Amniotic epithelial cell (primary cell): Measurements from ENCODE around the gene TRIM63.

Experiments
- DNase-seq: peaks from one replicate; pipeline ENCODE4 v3.0.0-alpha.2; 2010; ENCODE audit warnings: low read depth

TRIM63 gene

DNA sequence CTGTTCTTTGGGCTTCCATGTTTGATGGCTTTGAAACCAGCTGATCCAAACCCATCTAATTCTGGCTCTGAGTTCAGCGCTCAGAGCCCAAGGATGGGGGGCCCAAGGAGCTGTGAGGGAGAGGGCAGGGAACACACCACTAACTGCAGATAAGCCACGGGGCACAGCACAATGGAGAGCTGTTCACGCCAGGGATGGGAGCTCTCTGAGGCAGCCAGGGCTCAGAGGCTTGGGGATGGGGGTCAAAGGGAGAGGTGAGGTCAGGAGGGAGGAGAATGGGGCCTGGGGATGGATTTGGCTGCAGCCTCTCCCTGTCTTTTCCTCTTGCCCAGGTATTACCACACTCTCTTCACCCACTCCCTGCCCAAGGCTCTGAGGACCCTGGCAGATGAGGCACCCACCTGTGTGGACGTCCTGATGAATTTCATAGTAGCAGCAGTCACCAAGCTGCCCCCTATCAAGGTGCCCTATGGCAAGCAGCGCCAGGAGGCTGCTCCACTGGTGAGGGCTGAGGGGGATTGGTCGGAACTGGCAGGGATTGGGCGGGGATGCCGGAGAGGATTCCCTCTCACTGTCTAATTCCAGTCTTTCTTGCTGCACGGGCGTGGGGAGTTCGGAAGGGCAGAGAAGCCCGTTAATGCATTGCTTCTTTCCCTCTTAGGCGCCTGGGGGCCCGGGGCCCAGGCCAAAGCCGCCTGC is 32.8 kb downstream of the TRIM63 start:
- DNase-seq = no peak

DNA sequence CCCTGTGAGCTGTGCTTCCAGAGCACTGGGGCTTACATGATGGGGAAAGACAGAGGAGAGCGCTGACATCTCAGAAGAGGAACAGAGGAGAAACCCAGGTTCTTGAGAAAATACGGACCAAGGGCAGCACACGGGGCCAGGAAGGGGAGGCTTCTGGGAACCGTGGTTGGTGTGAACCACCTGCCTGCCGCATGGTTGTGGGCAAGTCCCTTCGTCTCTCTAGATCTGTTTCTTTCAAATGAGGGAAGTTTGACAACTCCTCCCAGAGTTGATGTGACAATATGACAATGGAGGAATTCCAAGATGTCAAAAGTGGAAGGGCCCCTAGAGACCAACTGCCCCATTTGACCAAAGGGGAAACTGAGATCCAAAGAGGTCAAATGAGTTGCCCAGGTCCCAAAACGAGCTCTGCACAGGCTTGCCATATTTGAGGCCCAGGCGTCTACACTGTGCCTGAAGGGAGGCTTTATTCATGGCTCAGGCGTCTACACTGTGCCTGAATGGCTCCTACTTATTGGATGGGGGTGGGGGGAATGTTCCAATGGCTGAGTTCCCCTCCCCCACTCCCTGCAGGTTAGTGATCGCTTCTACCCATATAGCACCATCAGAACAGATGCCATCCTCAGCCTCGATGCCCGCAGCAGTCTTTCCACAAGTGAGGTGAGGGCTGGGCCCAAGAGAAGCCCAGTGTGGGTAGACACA is 34.6 kb downstream of the TRIM63 start:
- no peak for DNase-seq

DNA sequence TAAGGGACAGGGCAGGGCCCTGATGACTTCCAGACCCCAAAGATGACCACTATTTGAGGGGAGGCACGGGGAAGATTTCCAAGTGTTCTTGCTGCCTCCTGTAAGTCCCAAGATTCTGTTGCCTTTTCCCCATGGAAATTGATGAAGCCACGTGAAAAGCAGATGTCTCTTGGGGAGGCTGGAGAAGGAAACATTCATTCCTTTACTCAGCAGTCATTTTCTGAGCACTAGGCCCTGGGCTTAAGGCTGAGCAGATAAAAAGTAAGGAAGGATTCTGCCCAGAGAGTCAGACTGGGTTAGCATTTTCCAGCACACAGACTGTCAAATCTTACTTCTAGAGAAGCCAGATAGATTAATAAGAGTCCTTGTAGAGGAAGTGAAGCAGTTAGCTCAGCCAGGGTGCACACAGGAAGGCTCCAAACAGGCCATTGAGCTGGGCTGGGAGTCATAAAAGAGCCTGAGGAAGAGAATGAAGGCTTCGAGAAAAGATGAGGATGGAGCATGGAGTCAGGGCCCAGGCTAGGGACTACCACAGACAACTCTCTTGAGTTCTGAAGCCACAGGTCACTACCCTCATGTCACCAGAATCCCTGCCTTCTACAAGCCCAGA is 35.7 kb downstream of the TRIM63 start:
- DNase-seq = peak; percentile 45

DNA sequence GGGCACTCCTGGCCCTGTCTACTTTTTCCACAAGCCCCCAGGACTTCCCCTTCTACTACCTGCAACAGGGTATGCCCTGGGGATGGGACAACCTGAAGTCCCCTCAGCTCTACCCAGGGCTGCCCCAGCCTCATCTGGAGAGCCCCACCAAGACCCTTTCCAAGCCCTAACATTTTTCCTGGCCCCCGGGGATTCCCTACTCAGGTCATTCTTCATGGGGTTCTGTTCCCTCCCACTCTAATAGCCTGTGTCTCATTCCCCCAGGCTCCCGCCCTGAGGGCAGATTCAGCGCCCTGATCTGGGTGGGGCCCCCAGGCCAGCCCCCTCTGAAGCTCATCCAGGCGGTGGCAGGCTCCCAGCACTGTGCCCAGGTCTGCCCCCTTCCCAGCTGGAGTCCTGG is 36.2 kb downstream of the TRIM63 start:
- DNase-seq = no peak

DNA sequence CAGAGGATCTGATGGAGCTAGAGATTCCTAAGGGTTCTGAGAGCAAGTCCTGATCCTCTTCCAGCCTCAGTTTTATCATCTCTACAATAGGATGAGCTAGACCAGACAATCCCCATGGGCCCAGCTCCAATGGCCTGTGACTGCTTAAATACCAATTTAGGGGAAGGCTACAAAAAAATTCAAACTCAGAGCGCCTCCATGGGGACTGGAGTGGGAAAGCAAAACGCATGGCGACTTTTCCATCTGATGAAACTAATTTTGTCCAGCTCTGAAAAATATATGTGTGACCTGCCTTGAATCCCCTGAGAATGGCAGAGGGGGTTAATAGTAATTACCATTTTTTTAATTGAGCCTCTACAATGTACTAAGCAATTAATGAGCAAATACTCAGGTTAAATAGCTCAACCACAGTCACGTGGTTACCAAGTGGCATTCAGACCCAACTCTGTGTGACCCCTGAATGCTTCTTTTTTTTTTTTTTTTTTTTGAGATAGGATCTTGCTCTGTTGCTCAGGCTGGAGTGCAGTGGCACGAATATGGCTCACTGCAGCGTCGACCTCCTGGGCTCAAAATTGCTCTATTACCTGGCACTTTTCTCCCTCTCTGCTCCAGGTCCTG is 37.5 kb downstream of the TRIM63 start:
- no peak for DNase-seq

DNA sequence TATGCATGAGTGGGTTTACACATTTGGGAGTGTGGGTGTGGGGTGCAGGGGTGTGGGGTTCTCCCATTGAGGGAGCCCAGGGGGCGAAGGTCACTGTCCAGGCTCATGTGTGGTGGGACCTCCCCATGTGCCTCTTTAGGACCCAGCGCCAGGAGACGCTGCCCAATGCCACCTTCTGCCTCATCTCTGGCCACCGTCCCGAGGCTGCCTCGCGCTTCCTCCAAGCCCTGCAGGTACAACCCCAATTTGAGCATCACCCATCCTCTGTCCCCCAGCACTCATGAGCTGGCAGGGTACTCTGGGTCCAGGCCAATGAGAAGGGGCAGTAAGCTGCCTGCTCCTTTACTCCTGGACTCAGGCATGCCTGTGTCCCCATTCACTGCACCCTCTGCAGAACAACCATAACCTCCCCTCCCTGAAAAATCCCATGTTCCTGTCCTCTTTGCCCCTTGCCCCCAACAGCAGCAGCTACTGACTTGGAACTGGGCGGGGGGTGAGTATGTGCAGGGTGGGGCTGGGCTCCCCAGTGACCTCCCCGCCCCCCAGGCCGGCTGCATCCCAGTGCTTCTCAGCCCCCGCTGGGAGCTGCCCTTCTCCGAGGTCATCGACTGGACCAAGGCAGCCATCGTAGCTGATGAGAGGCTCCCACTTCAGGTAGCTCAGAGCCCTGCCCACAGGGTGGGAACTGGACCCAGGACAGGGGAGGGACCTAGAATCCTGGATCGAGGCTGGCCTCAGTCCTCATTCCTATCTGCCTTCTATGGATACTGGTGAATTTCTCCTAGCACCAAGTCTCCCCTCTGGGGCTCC is 38.2 kb downstream of the TRIM63 start:
- DNase-seq = no peak

DNA sequence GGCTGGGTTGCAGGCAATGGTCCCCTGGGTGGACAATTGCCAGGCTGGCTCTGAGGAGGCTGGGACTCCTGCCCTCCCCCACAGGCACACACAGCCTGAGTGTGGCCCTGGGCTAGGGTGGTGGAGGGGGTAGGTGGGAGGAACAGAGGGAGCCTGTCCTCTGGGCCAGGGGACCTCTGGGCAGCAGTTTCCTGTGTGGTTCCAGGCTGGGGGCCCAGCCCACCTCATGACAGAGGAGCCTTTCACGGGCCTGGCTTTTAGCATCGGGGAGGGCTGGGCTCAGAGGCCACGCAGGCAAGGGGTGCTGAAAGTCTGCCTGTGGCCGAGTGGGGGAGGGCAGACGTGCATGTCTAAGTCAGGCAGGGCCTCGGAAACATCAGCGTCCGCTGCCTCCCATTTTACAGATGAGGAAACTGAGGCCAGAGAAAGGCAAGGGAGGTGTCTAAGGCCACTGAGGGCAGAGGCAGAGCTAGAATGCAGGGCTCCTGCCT is 38.9 kb downstream of the TRIM63 start:
- no peak for DNase-seq

DNA sequence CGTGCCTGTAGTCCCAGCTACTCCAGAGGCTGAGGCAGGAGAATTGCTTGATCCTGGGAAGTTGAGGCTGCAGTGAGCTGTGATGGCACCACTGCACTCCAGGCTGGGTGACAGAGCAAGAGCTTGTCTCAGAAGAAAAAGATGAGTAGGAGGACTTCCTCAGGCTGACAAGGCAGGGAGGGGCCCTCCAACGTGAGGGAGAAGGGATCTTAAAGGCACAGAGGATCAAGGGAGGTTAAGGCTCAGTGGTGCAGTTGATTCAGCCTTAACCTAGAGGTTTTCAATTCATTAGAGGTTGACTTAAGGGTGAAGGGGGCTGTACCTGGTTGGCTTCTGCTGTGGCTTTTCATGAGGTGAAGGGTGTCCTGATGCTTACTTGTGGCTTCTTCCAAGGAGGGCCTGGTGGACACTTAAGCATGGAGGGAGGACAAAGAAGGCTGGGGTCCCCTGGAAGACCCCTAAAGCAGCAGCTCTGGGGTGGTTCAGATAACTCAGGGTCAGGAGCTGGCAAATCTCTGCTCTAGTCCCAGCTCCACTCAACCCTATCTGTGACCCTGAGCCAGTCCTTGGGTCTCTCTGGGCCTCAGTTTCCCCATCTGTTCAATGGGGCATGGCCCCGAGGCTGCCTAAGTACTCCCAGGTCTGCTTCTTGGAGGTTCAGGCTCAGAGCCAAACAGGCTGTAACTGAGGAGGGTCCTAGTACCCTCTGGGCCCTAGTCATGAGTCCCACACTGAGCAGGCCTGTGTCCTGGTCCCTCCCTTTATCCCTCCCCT is 39.5 kb downstream of the TRIM63 start:
- no peak for DNase-seq

DNA sequence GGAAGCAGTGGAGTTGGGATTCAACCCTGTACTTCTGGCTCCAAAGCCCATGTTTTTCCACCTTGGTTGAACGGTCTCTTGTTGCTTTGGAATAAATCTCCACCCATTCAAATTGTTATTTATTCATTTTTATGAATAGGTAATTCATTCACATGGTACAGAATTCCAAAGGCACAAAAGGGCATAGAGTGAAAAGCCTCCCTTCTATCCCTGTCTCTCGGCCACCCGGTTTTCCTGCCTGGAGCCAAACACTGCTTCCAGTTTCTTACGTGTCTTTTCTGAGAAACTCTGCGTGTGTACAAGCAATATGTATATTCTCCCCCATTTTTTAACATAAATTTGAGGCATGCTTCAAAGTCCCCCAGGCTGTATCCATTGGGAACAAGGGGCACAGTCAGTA is 41.9 kb downstream of the TRIM63 start:
- no peak for DNase-seq

DNA sequence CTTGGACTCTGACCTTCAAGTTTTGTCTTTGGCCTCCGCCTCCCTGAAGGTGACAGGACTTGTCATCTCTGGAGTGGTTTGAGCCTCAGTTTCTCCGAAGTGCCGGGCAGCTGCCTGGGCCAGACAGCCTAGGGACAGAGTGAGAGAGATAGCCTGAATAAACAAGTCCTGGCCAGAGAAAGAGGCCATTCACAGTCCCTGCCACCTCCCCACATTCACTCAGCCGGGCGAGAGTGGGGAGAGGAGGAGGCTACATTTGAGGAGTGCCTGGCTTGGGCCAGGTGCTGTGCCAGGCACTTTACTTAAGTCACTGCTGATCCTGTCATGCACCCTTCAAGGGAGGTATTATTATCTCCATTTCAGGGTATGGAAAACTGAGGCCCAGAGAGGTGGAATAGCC is 42.4 kb downstream of the TRIM63 start:
- no peak for DNase-seq

DNA sequence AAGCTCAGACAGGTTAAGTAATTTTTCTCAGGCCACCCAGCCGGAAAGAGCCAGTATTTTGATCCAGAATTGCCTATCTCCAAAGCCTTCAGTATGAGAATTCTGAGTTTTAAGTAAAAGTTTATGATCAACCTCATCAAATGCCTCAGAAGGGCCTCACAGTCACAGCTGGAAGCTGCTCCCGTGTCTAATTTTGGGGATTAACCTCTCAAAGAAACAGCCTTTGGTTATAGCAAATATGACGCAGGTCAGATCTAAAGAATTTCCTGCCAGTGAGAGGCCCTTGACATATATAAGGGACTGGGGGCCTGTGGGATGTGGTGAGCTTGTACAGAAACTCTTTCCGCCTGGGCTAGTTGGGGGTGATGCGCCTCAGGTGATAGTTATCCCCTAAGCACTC is 43.6 kb downstream of the TRIM63 start:
- DNase-seq = no peak

DNA sequence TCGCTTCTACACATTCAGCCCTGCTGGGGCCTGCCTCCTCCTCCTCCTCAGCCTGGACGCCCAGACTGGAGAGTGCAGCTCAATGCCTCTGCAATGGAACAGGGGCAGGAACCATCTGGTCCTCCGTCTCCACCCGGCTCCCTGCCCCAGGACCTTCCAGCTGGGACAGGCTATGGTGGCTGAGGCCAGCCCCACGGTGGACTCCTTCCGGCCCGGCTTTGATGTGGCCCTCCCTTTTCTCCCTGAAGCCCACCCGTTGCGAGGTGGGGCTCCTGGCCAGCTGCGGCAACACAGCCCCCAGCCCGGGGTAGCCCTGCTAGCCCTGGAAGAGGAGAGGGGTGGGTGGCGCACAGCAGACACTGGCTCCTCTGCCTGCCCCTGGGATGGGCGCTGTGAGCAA is 44.4 kb downstream of the TRIM63 start:
- DNase-seq = no peak

DNA sequence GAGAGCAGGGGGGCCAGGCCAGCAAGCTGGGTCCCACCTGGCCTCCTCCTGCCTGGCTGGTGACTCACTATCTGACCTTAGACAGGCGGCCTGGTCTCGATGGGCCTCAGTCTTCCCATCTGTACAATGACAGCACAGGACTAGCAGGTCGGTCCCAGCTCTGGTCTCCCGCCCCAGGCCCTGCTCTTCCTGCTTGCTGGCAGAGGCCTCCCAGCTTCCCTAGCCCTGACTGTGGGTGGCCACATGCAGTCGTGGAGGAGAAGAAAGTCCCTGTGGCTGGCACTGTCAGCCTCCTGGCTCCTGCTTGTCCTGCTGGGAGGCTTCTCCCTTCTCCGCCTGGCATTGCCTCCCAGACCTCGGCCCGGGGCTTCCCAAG is 45.0 kb downstream of the TRIM63 start:
- no peak for DNase-seq

DNA sequence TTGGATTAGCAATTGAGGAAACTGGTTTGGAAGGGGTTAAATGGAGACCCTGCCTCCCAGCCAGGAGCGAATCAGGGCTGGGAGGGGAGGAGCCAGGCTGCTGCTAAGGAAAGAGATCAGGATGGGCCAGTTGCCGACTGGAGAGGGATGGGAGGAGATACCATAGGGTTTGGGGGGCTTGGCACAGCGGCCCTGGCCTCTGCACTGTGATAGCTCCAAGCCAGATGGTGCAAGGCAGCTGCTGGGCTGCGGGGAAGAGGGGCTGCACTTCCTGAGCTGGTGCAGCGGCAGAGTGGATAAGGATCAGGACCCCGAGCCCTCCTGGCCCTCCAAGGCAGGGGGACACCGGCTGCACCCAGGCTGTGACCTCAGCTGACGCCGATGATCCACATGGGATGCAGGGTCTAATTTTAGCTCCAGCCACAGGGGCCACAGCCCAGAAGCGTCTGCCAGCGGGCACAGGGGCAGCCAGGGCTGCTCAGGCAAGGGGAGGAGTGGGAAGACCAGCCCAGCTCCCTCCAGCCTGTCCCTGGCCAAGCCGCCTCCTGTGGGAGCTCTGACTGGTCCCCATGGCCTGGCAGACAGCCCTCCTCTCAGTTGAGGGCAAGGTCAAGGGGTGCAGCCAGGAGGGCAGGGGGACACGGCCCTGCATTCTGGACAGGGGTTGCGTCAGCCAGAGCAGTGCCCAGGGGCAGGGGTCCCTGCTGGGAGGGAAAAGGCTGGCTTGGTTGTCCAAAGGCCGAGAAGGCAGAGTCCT is 45.6 kb downstream of the TRIM63 start, which contains the start of gene EXTL1:
Gene EXTL1, plus strand, starts transcription at position 129 of the 757 bp plus-strand sequence. CDS start 872 bp downstream, outside the sequence.
- peak; percentile 46 for DNase-seq

DNA sequence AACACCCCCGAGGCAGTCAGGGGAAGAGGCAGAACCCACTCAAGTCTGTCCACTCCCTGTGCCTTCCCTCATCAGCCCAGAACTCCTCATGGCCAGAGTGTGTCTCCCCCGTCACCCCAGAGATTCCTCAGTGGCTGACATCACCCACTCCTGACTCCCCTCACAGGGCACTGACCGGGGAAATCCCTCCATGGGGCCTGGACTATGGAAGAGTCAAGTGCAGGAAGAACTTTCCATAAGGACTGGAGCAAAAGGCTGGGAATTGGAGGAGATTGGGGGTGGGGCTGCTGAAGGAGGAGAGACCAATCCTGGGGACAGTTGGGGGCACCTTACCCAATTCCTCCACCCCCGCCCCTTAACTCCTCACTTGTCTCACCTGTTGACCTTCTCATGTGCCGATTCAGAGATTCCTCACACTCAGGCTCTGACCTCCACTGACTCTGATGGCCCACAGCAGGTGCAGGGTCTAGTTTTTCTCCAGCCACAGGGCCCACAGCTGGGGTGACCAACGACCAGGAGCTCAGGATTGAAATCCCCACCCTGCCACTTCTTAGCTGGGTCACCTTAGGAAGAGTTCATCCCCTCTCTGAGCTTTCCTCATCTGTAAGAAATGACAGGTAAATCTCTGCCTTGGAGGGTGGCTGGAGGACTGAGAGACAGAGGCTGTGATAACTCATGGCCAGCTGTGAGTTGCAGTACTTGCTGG is 46.3 kb downstream of the TRIM63 start:
- no peak for DNase-seq

DNA sequence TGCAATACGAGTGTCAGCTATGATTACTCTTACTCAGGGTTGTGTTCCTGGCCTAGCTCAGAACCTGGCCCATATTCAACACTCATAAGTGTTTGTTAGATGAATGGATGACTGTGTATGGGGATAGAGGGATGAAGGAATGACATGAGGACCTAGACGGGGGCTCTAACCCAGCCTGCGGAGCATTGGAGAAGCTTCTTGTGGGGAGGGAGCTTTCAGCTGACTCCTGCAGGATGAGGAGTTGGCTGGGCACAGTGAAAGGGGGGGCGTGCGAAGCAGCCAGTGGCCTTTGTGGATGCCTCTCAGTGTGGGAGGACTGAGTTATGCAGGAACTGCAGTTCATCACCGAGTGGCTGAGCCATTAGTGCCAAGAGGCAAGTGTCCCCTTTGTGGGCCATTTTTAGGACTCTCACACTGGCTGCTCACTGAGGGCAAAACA is 47.1 kb downstream of the TRIM63 start:
- peak; percentile 47 for DNase-seq

DNA sequence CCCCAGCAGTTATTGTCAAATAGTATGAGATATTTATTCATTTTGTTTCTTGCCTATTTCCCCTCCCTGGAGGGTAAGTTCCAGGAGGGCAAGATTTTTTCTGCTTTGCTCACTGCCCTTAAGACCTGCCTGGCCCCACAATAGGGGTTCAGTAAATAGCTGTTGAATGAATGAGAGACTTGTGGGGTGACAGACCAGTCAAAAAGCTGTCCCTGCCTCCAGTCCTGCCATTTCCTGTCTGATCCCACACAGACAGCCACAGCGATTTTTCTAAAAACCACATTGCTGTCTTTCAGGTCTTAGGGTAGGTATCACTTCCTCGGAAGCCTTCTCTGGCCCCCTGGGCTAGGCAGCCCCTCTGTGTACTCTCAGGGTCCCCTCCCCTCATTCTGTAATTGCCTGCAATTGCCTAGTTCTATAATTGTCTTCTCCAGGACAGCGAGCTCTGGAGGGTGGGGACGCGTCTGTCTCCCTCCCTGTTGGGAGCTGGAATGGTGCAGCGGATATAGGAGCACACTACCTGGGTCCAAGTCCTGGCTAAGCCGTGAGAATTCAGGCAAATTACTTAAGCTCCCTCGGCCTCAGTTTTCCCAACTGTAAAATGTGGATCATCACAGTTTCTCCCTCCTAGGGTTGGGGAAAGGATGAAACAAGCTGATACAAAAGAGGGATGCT is 47.7 kb downstream of the TRIM63 start:
- DNase-seq = no peak

DNA sequence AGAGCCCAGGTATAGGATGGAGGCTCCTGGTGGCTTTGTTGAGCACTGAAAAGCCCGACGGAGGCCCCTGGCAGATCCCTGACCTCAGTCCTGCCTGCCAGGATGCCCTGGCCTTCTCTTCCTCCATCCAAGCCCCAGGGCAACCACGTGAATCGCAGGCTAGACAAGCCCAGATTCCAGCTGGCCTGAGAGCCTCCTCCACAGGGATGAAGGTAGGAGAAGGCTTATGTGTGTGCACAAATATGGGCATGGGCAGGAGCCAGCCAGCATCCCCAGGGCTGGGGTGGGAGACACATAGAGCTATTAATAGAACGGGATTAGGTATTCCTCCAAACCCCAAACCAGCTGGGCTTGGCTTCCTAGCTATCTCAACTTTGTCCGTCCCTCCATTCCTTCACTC is 49.8 kb downstream of the TRIM63 start:
- no peak for DNase-seq

DNA sequence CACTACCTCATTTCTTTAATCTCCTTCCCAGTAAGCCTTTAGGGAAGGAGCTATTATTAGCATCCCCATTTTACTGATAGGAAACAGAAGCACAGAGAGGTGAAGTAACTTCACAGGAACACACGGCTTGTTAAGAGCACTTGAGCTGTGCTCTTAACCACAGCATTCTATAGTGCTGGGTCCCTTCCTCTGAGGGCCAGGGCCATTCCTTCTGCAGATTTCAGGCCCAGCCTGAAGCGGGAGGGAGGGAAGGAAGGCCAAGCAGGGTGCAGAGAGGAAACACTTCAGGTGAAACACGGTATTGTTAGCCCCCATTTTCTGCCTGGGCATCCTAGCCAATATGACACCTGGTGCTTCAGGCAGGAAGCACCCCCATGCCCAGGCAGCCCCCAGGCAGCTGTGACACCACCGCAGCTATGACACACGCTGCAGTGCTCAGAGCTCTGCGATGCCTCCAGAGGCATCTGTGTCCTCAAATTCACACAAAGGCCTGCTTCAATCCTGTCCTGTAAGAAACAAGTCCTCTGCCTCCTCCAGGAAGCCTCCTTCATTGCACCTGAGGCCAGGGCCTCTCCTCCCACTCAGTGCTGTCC is 50.4 kb downstream of the TRIM63 start:
- peak; percentile 41 for DNase-seq
